PC-9 (cell line): ENCODE results near the gene TBATA. TPM values are rescaled to one million over a fixed set of nuclear protein-coding genes. Genes with fewer than 3 reads are reported as not detected.
"Not testable (repeated sequence)": the region's sequence is repeated elsewhere in the genome, so short reads cannot be mapped to it uniquely, and the experiment has no call there.

ENCODE experiments used
- BruUV-seq: library from RNA; stranded (reverse); fragments of 400-500 nt; replicated peaks from 2 replicates; lab custom pipeline; 2021; lab: Mats Ljungman, UMichigan
- CTCF ChIA-PET: fragments of 300-600 bp; sonication (Branson Sonifier 250); formaldehyde crosslinking; loops from one replicate; lab custom pipeline; 2022; ENCODE audit warnings: antibody characterized with exemption; lab: Charles Lee
- POLR2A ChIA-PET: fragments of 300-600 bp; sonication (Branson Sonifier 250); formaldehyde crosslinking; loops from one replicate; lab custom pipeline; 2022; ENCODE audit warnings: antibody characterized with exemption; ENCODE audit not compliant: unreplicated experiment; lab: Charles Lee
- DNase-seq, 2 experiments: peaks; one replicate each; pipeline versions ENCODE4 v3.0.0 to v3.0.0-alpha.2; 2015 to 2022; ENCODE audit warnings: mixed read lengths in 1 of 2
- H2AFZ ChIP-seq: fragments of 200-600 bp; sonication (generic); 2 replicates; pipeline ENCODE4 v1.8.1; 2017; ENCODE audit warnings: antibody characterized with exemption
- H3F3A ChIP-seq: fragments of 200-600 bp; sonication (generic); 2 replicates; pipeline ENCODE4 v1.8.1; 2017; ENCODE audit warnings: antibody characterized with exemption, mild to moderate bottlenecking, low read depth; ENCODE audit not compliant: insufficient read depth
- H3K27ac ChIP-seq: fragments of 200-600 bp; sonication (generic); 2 replicates; pipeline ENCODE4 v1.6.1; 2016; ENCODE audit warnings: mixed run types
- H3K27me3 ChIP-seq: fragments of 200-600 bp; sonication (generic); 2 replicates; pipeline ENCODE4 v1.6.1; 2016; ENCODE audit warnings: low read depth, mixed run types; ENCODE audit not compliant: insufficient read depth
- H3K36me3 ChIP-seq: fragments of 200-600 bp; sonication (generic); 2 replicates; pipeline ENCODE4 v1.6.1; 2016; ENCODE audit warnings: low read depth, mixed run types
- H3K4me1 ChIP-seq: fragments of 200-600 bp; sonication (generic); replicated peaks from 2 replicates; pipeline ENCODE4 v1.6.1; 2016; ENCODE audit warnings: mixed run types; ENCODE audit not compliant: insufficient read depth
- H3K4me2 ChIP-seq: fragments of 200-600 bp; sonication (generic); 2 replicates; pipeline ENCODE4 v1.6.1; 2017; ENCODE audit warnings: mixed run types
- H3K4me3 ChIP-seq: fragments of 200-600 bp; sonication (generic); 2 replicates; pipeline ENCODE4 v1.6.1; 2016; ENCODE audit warnings: mixed run types
- H3K79me2 ChIP-seq: fragments of 200-600 bp; sonication (generic); 2 replicates; pipeline ENCODE4 v1.6.1; 2017; ENCODE audit warnings: low read depth, mixed run types
- H3K9me2 ChIP-seq: fragments of 200-600 bp; sonication (generic); 2 replicates; pipeline ENCODE4 v1.8.1; 2017; ENCODE audit warnings: mild to moderate bottlenecking; ENCODE audit not compliant: insufficient read depth
- H3K9me3 ChIP-seq: fragments of 200-600 bp; sonication (generic); 2 replicates; pipeline ENCODE4 v1.8.1; 2016; ENCODE audit warnings: low read depth; ENCODE audit not compliant: insufficient read depth
- H4K20me1 ChIP-seq: fragments of 200-600 bp; sonication (generic); 2 replicates; pipeline ENCODE4 v1.8.1; 2017; ENCODE audit not compliant: insufficient read depth
- CTCF ChIP-seq: fragments of 200-600 bp; sonication (generic); conservative IDR thresholded peaks from 2 replicates; pipeline ENCODE4 v1.6.1; 2017; ENCODE audit warnings: mixed run types, antibody characterized with exemption, mild to moderate bottlenecking, moderate library complexity
- EZH2 ChIP-seq: fragments of 200-600 bp; sonication (generic); IDR thresholded peaks from 2 replicates; pipeline ENCODE4 v1.8.0; 2017; ENCODE audit warnings: antibody characterized with exemption, low read depth
- intact Hi-C: fragments of 100-400 bp; cut with micrococcal nuclease; formaldehyde crosslinking; loops from one replicate; pipeline ENCODE4 v1.10.0; 2022; ENCODE audit not compliant: unreplicated experiment
- total RNA-seq: library from RNA; stranded (reverse); gene quantifications from 2 replicates; pipeline ENCODE4 v1.2.3, GENCODE V29; 2021

Gene TBATA
- total RNA-seq, 1 experiment from 2014 or later: not detected

DNA sequence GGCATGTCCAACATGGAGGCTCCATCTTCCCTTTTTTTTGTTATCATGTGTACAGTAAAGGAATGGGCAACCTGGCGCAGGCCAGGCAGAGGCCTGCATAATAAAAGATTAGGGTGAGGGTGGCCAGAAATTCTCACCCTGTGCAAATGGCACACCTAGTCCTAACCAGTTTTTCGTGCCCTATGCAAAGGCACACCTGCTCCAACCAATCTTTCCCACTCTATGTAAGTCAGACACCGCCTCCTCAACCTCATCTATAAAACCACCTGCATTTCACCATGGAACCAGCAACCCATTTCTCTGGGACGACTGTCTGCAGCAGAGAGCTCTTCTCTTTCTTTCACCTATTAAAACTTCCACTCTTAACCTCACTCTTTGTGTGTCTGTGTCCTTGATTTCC lies 16.1 kb downstream of the TBATA start:
- no peaks in the 10 kb centered on the region for H3F3A ChIP-seq
- H2AFZ ChIP-seq: no peak overlapping the region
- CTCF ChIA-PET: interaction anchor here (0.6 kb wide), 1 partner anchor 111 kb away, joined by 4 read pairs; no protein-coding TSS in a partner anchor
- no peaks in the 10 kb centered on the region for H3K36me3 ChIP-seq
- no peak for DNase-seq
- TF ChIP-seq EZH2 (no peak), CTCF (no peak)
- intact Hi-C loops: no loop called here
- H4K20me1 ChIP-seq: no peaks in the 10 kb centered on the region
- H3K9me2 ChIP-seq: no peaks in the 10 kb centered on the region
- H3K27ac ChIP-seq: no peak overlapping the region
- H3K4me2 ChIP-seq: no peak overlapping the region
- no peaks in the 10 kb centered on the region for H3K27me3 ChIP-seq
- H3K9me3 ChIP-seq: peaks cover 12% of the 10 kb centered on the region; the same call in 1 of the 2 replicates
- no TSS peak for BruUV-seq
- H3K79me2 ChIP-seq: no peaks in the 10 kb centered on the region
- H3K4me1 ChIP-seq: no peaks in the 10 kb centered on the region
- POLR2A ChIA-PET: interaction anchor here (0.6 kb wide), 2 partner anchors 71 to 623 kb away, joined by 4 to 6 read pairs; no protein-coding TSS in a partner anchor
- no peak overlapping the region for H3K4me3 ChIP-seq

DNA sequence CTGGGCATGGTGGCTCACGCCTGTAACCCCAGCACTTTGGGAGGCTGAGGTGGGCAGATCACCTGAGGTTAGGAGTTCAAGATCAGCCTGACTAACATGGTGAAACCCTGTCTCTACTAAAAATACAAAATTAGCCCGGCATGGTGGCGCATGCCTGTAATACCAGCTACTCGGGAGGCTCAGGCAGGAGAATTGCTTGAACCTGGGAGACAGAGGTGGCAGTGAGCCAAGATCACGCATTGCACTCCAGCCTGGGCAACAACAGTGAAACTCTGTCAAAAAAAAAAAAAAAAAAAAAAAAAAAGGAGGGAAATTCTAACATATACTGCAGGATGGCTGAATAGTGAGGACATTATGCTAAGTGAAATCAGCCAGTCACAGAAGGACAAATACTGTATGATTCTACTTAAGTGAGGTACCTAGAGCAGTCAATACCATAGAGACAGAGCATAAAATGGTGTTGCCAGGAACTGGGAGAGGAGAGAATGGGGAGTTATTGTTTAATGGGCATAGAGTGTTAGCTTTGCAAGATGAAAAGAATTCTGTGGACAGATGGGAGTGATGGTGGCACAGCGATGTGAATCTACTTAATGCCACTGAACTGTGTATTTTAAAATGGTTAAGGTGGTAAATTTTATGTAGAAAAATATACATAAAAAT lies 17.0 kb downstream of the TBATA start:
- H3K36me3 ChIP-seq, H3K9me2 ChIP-seq, DNase-seq, H3K79me2 ChIP-seq, H3K27me3 ChIP-seq, H3F3A ChIP-seq, BruUV-seq, H2AFZ ChIP-seq, H3K4me3 ChIP-seq, CTCF ChIA-PET, H3K27ac ChIP-seq, H4K20me1 ChIP-seq, intact Hi-C loops, H3K4me1 ChIP-seq, H3K4me2 ChIP-seq: not testable (repeated sequence)
- peaks cover 12% of the 10 kb centered on the region; the same call in 1 of the 2 replicates for H3K9me3 ChIP-seq
- POLR2A ChIA-PET: interaction anchor here (0.7 kb wide), 1 partner anchor 171 kb away, joined by 3 read pairs; no protein-coding TSS in a partner anchor

GRCh38 chr10:70765794-70766594 lies 19.2 kb downstream of the TBATA start:
- Histone ChIP-seq H3K4me1 (peaks cover 9% of the 10 kb centered on the region), H3K79me2 (no peaks in the 10 kb centered on the region), H3K27me3 (no peaks in the 10 kb centered on the region), H3K9me3 (peaks cover 12% of the 10 kb centered on the region; the same call in 1 of the 2 replicates), H4K20me1 (no peaks in the 10 kb centered on the region), H3F3A (no peaks in the 10 kb centered on the region), H3K27ac (no peak overlapping the region), H3K9me2 (no peaks in the 10 kb centered on the region), H2AFZ (no peak overlapping the region), H3K4me2 (no peak overlapping the region), H3K4me3 (no peak overlapping the region), H3K36me3 (no peaks in the 10 kb centered on the region)
- intact Hi-C loops: no loop called here
- ChIA-PET CTCF (no interaction called here), POLR2A (no interaction called here)
- no peak for DNase-seq
- BruUV-seq: no TSS peak
- no peak for TF ChIP-seq EZH2
- TF ChIP-seq CTCF: no peak
